DOHH2 (cell line): ENCODE data around the gene PXN.

ENCODE experiments used
- H3F3A ChIP-seq: fragments of 200-600 bp; sonication (generic), shearing (Covaris generic); 2 replicates; pipeline ENCODE4 v1.6.0; 2016; ENCODE audit warnings: antibody characterized with exemption, mild to moderate bottlenecking; ENCODE audit not compliant: control insufficient read depth, insufficient read depth
- H3K27ac ChIP-seq: fragments of 200-600 bp; sonication (generic); 2 replicates; pipeline ENCODE4 v1.5.1; 2014; ENCODE audit warnings: low read depth, mild to moderate bottlenecking, low read length, moderate library complexity
- H3K27me3 ChIP-seq: fragments of 200-600 bp; sonication (generic); 2 replicates; pipeline ENCODE4 v1.6.1; 2014; ENCODE audit warnings: mild to moderate bottlenecking, low read length, mixed read lengths; ENCODE audit not compliant: control insufficient read depth
- H3K36me3 ChIP-seq: fragments of 200-600 bp; sonication (generic); 2 replicates; pipeline ENCODE4 v1.6.1; 2014; ENCODE audit warnings: mild to moderate bottlenecking, low read length, moderate library complexity, mixed read lengths; ENCODE audit not compliant: control insufficient read depth
- H3K4me1 ChIP-seq: fragments of 200-600 bp; sonication (generic); 2 replicates; pipeline ENCODE4 v1.6.1; 2014; ENCODE audit warnings: mild to moderate bottlenecking, low read length, mixed read lengths; ENCODE audit not compliant: control insufficient read depth
- H3K4me2 ChIP-seq: fragments of 200-600 bp; sonication (generic); 2 replicates; pipeline ENCODE4 v1.6.0; 2014; ENCODE audit warnings: mild to moderate bottlenecking, low read length, moderate library complexity
- H3K4me3 ChIP-seq: fragments of 200-600 bp; sonication (generic); 2 replicates; pipeline ENCODE4 v1.5.1; 2014; ENCODE audit warnings: mild to moderate bottlenecking, low read length, mixed read lengths
- H3K79me2 ChIP-seq: fragments of 200-600 bp; sonication (generic); 2 replicates; pipeline ENCODE4 v1.6.1; 2014; ENCODE audit warnings: mild to moderate bottlenecking, low read length, mixed read lengths; ENCODE audit not compliant: control insufficient read depth
- H3K9me2 ChIP-seq: fragments of 200-600 bp; sonication (generic); replicated peaks from 2 replicates; pipeline ENCODE4 v1.6.1; 2014; ENCODE audit warnings: mild to moderate bottlenecking, low read length, mixed read lengths; ENCODE audit not compliant: control insufficient read depth
- H3K9me3 ChIP-seq: fragments of 200-600 bp; sonication (generic); 2 replicates; pipeline ENCODE4 v1.6.1; 2014; ENCODE audit warnings: antibody characterized with exemption, low read length, mixed read lengths; ENCODE audit not compliant: control insufficient read depth, insufficient read depth
- H4K20me1 ChIP-seq: fragments of 200-600 bp; sonication (generic); 2 replicates; pipeline ENCODE4 v1.6.0; 2014; ENCODE audit warnings: low read depth, mild to moderate bottlenecking, antibody characterized with exemption, low read length, moderate library complexity; ENCODE audit not compliant: control insufficient read depth, insufficient read depth
- CTCF ChIP-seq: fragments of 200-600 bp; sonication (generic); IDR thresholded peaks from one replicate; pipeline ENCODE4 v1.5.1; 2014; ENCODE audit warnings: antibody characterized with exemption, mild to moderate bottlenecking, low read depth, low read length; ENCODE audit not compliant: poor library complexity, severe bottlenecking
- EZH2phosphoT487 ChIP-seq: fragments of 200-600 bp; sonication (generic); IDR thresholded peaks from 2 replicates; pipeline ENCODE4 v1.6.1; 2017; ENCODE audit warnings: borderline replicate concordance, mild to moderate bottlenecking, antibody characterized with exemption, low read length, moderate library complexity, mixed read lengths

PXN gene

GRCh38 chr12:120234643-120235368, 30.7 kb downstream of the PXN start:
- Histone ChIP-seq H3K9me2 (no peaks in the 10 kb centered on the region), H3K27me3 (no peaks in the 10 kb centered on the region), H3K9me3 (no peaks in the 10 kb centered on the region), H4K20me1 (no peaks in the 10 kb centered on the region), H3F3A (no peaks in the 10 kb centered on the region), H3K4me2 (no peak overlapping the region), H3K4me1 (peaks cover 16% of the 10 kb centered on the region), H3K4me3 (no peak overlapping the region), H3K36me3 (no peaks in the 10 kb centered on the region), H3K27ac (no peak overlapping the region), H3K79me2 (no peaks in the 10 kb centered on the region)
- TF ChIP-seq EZH2phosphoT487: no peak
- TF ChIP-seq CTCF: no peak

GRCh38 chr12:120231316-120232011, 34.1 kb downstream of the PXN start:
- Histone ChIP-seq H3K79me2 (no peaks in the 10 kb centered on the region), H3K4me3 (no peak overlapping the region)

GRCh38 chr12:120230974-120231315, 34.6 kb downstream of the PXN start:
- no peak overlapping the region for H3K4me3 ChIP-seq

More at GRCh38 chr12:120231316-120232011, 34.1 kb downstream of the PXN start:
- TF ChIP-seq CTCF (no peak), EZH2phosphoT487 (no peak)
- no peaks in the 10 kb centered on the region for H3K9me2 ChIP-seq
- no peaks in the 10 kb centered on the region for H3K27me3 ChIP-seq
- H4K20me1 ChIP-seq: no peaks in the 10 kb centered on the region
- H3K4me2 ChIP-seq: no peak overlapping the region
- no peaks in the 10 kb centered on the region; the same call in none of the 2 replicates for H3F3A ChIP-seq
- peaks cover 34% of the 10 kb centered on the region for H3K4me1 ChIP-seq
- no peaks in the 10 kb centered on the region for H3K36me3 ChIP-seq
- no peaks in the 10 kb centered on the region for H3K9me3 ChIP-seq
- no peak overlapping the region for H3K27ac ChIP-seq

More at GRCh38 chr12:120230974-120231315, 34.6 kb downstream of the PXN start:
- no peaks in the 10 kb centered on the region for H3K36me3 ChIP-seq
- H3K27ac ChIP-seq: no peak overlapping the region
- no peaks in the 10 kb centered on the region for H3K27me3 ChIP-seq
- H3K4me1 ChIP-seq: peaks cover 38% of the 10 kb centered on the region
- H4K20me1 ChIP-seq: no peaks in the 10 kb centered on the region
- TF ChIP-seq CTCF: no peak
- no peak for TF ChIP-seq EZH2phosphoT487
- H3K79me2 ChIP-seq: no peaks in the 10 kb centered on the region
- no peaks in the 10 kb centered on the region for H3K9me2 ChIP-seq
- no peak overlapping the region for H3K4me2 ChIP-seq
- H3F3A ChIP-seq: no peaks in the 10 kb centered on the region; the same call in none of the 2 replicates
- H3K9me3 ChIP-seq: no peaks in the 10 kb centered on the region
